Sigmoid colon (tissue), 4 donors: ENCODE measurements around the gene TM9SF4.

Source experiments
- EP300 ChIP-seq, 4 donors: sonication (generic); formaldehyde crosslinking; IDR thresholded peaks; one replicate each; pipeline ENCODE4 v1.6.1; 2017; ENCODE audit warnings: antibody characterized with exemption in 4 of 4
- POLR2A ChIP-seq, 2 donors: fragments of 450-650 bp; IDR thresholded peaks; one replicate each; pipeline ENCODE4 v1.6.1; 2016; ENCODE audit warnings: antibody characterized with exemption in 2 of 2, mild to moderate bottlenecking in 2 of 2, moderate library complexity in 2 of 2
- POLR2AphosphoS5 ChIP-seq, 4 donors: sonication (generic); formaldehyde crosslinking; IDR thresholded peaks; one replicate each; pipeline ENCODE4 v1.6.1; 2017; ENCODE audit warnings: antibody characterized with exemption in 4 of 4
- TF ChIP-seq, protein P1 (sequence below), 4 experiments: fragments of 450-650 bp in 3 of 4; fragments of 200-600 bp in 1 of 4; IDR thresholded peaks; one replicate each; pipeline ENCODE4 v1.5.1; 2016 to 2019; ENCODE audit warnings: antibody characterized with exemption in 4 of 4, mild to moderate bottlenecking in 3 of 4, moderate library complexity in 2 of 4

DNA sequence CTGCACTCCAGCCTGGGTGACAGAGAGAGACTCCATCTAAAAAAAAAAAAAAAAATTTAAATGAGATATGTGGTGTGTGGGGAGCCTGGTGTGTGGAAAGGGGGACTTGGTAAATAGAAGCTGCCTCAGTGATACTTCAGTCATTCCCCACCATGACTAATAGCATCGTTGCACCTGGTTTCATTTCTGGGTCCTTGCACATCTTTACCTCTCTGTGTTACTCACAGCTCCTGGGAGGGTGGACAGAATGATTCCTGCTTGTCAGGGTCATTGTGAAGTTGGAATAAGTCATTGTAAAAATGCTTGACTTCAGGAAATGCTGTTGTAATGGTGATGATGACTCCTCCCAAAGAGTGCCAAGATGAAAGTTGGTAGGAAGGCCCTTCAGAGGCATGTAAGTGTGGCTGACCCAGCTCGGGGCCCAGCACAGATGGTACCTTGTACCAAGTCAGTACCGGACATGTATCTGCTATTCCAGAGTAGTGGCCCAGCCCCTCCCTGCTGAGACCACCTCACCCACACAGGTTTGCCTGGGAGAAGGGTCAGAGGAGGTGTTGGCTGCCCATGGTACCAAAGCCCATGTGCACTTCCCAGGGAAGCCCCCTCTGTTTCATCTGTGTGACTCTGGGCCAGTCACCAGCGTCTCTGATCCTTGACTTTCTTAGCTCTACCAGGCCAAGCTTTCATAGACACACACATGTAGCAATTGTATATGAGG is 49.6 kb downstream of the TM9SF4 start:
- no peak for TF ChIP-seq EP300 (IDR thresholded peaks at IDR 0.05)
- TF ChIP-seq, protein P1, sequence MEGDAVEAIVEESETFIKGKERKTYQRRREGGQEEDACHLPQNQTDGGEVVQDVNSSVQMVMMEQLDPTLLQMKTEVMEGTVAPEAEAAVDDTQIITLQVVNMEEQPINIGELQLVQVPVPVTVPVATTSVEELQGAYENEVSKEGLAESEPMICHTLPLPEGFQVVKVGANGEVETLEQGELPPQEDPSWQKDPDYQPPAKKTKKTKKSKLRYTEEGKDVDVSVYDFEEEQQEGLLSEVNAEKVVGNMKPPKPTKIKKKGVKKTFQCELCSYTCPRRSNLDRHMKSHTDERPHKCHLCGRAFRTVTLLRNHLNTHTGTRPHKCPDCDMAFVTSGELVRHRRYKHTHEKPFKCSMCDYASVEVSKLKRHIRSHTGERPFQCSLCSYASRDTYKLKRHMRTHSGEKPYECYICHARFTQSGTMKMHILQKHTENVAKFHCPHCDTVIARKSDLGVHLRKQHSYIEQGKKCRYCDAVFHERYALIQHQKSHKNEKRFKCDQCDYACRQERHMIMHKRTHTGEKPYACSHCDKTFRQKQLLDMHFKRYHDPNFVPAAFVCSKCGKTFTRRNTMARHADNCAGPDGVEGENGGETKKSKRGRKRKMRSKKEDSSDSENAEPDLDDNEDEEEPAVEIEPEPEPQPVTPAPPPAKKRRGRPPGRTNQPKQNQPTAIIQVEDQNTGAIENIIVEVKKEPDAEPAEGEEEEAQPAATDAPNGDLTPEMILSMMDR (IDR thresholded peaks at IDR 0.05) = no peak
- TF ChIP-seq POLR2AphosphoS5 (IDR thresholded peaks at IDR 0.05) = no peak
- no peak for TF ChIP-seq POLR2A (IDR thresholded peaks at IDR 0.05)
